GM18517 (cell line): ENCODE data around the gene STK10.
A peak's percentile ranks its signal among the peaks of the same experiment; 100 is the strongest.
"Not testable (repeated sequence)": the region's sequence is repeated elsewhere in the genome, so short reads cannot be mapped to it uniquely, and the experiment has no call there.

Source experiments
- ATAC-seq: cut with Tn5 transposase; IDR thresholded peaks from one replicate; pipeline ENCODE4 v1.9.1; 2021; ENCODE audit warnings: mild to moderate bottlenecking, moderate library complexity; ENCODE audit not compliant: unreplicated experiment

Gene STK10

GRCh38 chr5:172166030-172166826 is 21.8 kb downstream of the STK10 start:
- ATAC-seq = no peak

- ATAC-seq = no peak
Measured at GRCh38 chr5:172165465-172165864, 22.6 kb downstream of the STK10 start.

- ATAC-seq = no peak
Measured at GRCh38 chr5:172164769-172165212, 23.2 kb downstream of the STK10 start.

GRCh38 chr5:172163346-172163745 is 24.7 kb downstream of the STK10 start:
- ATAC-seq = no peak

GRCh38 chr5:172162987-172163343 is 25.1 kb downstream of the STK10 start:
- no peak for ATAC-seq

GRCh38 chr5:172162323-172162986 is 25.6 kb downstream of the STK10 start:
- ATAC-seq = no peak

- no peak for ATAC-seq
Measured at GRCh38 chr5:172160506-172160905, 27.5 kb downstream of the STK10 start.

- ATAC-seq = no peak
Measured at GRCh38 chr5:172159016-172159415, 29.0 kb downstream of the STK10 start.

- ATAC-seq = no peak
Measured at GRCh38 chr5:172156541-172156994, 31.5 kb downstream of the STK10 start.

- ATAC-seq = peak; percentile 3
Measured at GRCh38 chr5:172155101-172155500, 32.9 kb downstream of the STK10 start.

GRCh38 chr5:172153695-172154094 is 34.3 kb downstream of the STK10 start:
- ATAC-seq = no peak

- no peak for ATAC-seq
Measured at GRCh38 chr5:172151661-172152210, 36.3 kb downstream of the STK10 start.

GRCh38 chr5:172150514-172151425 is 37.3 kb downstream of the STK10 start:
- ATAC-seq = no peak

GRCh38 chr5:172149481-172149880 is 38.5 kb downstream of the STK10 start:
- ATAC-seq = not testable (repeated sequence)

- no peak for ATAC-seq
Measured at GRCh38 chr5:172149073-172149472, 39.0 kb downstream of the STK10 start.

GRCh38 chr5:172148381-172148780 is 39.6 kb downstream of the STK10 start:
- no peak for ATAC-seq

- no peak for ATAC-seq
Measured at GRCh38 chr5:172147857-172148256, 40.2 kb downstream of the STK10 start.

GRCh38 chr5:172146748-172147092 is 41.3 kb downstream of the STK10 start:
- no peak for ATAC-seq

- no peak for ATAC-seq
Measured at GRCh38 chr5:172145870-172146747, 41.9 kb downstream of the STK10 start.
